OCI-LY1 (cell line): ENCODE results near the gene SPCS2.

Source experiments
- H2AFZ ChIP-seq: fragments of 200-600 bp; sonication (generic), shearing (Covaris generic); 2 replicates; pipeline ENCODE4 v1.6.0; 2014; ENCODE audit warnings: antibody characterized with exemption, mild to moderate bottlenecking, low read length
- H3F3A ChIP-seq: fragments of 200-600 bp; sonication (generic), shearing (Covaris generic); 2 replicates; pipeline ENCODE4 v1.6.0; 2014; ENCODE audit warnings: mild to moderate bottlenecking, antibody characterized with exemption, low read length, moderate library complexity; ENCODE audit not compliant: insufficient read depth
- H3K27ac ChIP-seq: fragments of 200-600 bp; sonication (generic); 2 replicates; pipeline ENCODE4 v1.5.1; 2014; ENCODE audit warnings: low read length, mixed run types, mild to moderate bottlenecking, low read depth; ENCODE audit not compliant: poor library complexity, severe bottlenecking
- H3K27me3 ChIP-seq: fragments of 200-600 bp; sonication (generic); 2 replicates; pipeline ENCODE4 v1.6.0; 2014; ENCODE audit warnings: antibody characterized with exemption, mild to moderate bottlenecking, low read length, moderate library complexity; ENCODE audit not compliant: insufficient read depth
- H3K36me3 ChIP-seq: fragments of 200-600 bp; sonication (generic); 2 replicates; pipeline ENCODE4 v1.6.1; 2014; ENCODE audit warnings: mild to moderate bottlenecking, antibody characterized with exemption, low read length, moderate library complexity, mixed read lengths; ENCODE audit not compliant: insufficient read depth
- H3K4me1 ChIP-seq: fragments of 200-600 bp; sonication (generic); 2 replicates; pipeline ENCODE4 v1.5.1; 2014; ENCODE audit warnings: mild to moderate bottlenecking, low read length, moderate library complexity; ENCODE audit not compliant: insufficient read depth, severe bottlenecking
- H3K4me2 ChIP-seq: fragments of 200-600 bp; sonication (generic), shearing (Covaris generic); 2 replicates; pipeline ENCODE4 v1.6.1; 2014; ENCODE audit warnings: low read length
- H3K4me3 ChIP-seq: fragments of 200-600 bp; sonication (generic); 2 replicates; pipeline ENCODE4 v1.5.1; 2014; ENCODE audit warnings: low read length, low read depth, mild to moderate bottlenecking, mixed read lengths; ENCODE audit not compliant: poor library complexity, severe bottlenecking
- H3K79me2 ChIP-seq: fragments of 200-600 bp; shearing (Covaris generic); 2 replicates; pipeline ENCODE4 v1.6.1; 2016; ENCODE audit warnings: mixed run types, low read length, mixed read lengths; ENCODE audit not compliant: insufficient read depth
- H3K9ac ChIP-seq: fragments of 200-600 bp; sonication (generic), shearing (Covaris generic); 2 replicates; pipeline ENCODE4 v1.6.1; 2014; ENCODE audit warnings: mild to moderate bottlenecking, low read length, mixed read lengths
- H3K9me2 ChIP-seq: fragments of 200-600 bp; sonication (generic), shearing (Covaris generic); 2 replicates; pipeline ENCODE4 v1.6.1; 2014; ENCODE audit warnings: low read depth, mild to moderate bottlenecking, low read length, mixed read lengths
- H3K9me3 ChIP-seq: fragments of 200-600 bp; shearing (Covaris generic); 2 replicates; pipeline ENCODE4 v1.6.1; 2014; ENCODE audit warnings: low read length, mixed read lengths
- H4K20me1 ChIP-seq: fragments of 200-600 bp; sonication (generic), shearing (Covaris generic); 2 replicates; pipeline ENCODE4 v1.6.0; 2016; ENCODE audit warnings: mild to moderate bottlenecking, low read length; ENCODE audit not compliant: insufficient read depth
- CTCF ChIP-seq: fragments of 200-600 bp; sonication (generic), shearing (Covaris generic); IDR thresholded peaks from 2 replicates; pipeline ENCODE4 v1.5.1; 2017; ENCODE audit warnings: mild to moderate bottlenecking, antibody characterized with exemption, low read length, moderate library complexity, mixed read lengths
- EZH2 ChIP-seq: fragments of 200-600 bp; sonication (generic), shearing (Covaris generic); IDR thresholded peaks from 2 replicates; pipeline ENCODE4 v1.8.0; 2017; ENCODE audit warnings: borderline replicate concordance, mixed run types, mild to moderate bottlenecking, antibody characterized with exemption, low read length, moderate library complexity, mixed read lengths

The SPCS2 gene

GRCh38 chr11:75028321-75028720 lies 79.3 kb downstream of the SPCS2 start:
- H3F3A ChIP-seq, result no peaks in the 10 kb centered on the region
- H3K4me2 ChIP-seq, result no peak overlapping the region
- H4K20me1 ChIP-seq, result no peaks in the 10 kb centered on the region
- no peaks in the 10 kb centered on the region for H3K4me1 ChIP-seq
- H3K36me3 ChIP-seq, result no peaks in the 10 kb centered on the region
- no peaks in the 10 kb centered on the region for H3K9me3 ChIP-seq
- H3K27me3 ChIP-seq, result no peaks in the 10 kb centered on the region
- no peak overlapping the region for H3K4me3 ChIP-seq
- no peak overlapping the region for H3K9ac ChIP-seq
- no peaks in the 10 kb centered on the region for H3K79me2 ChIP-seq
- H3K9me2 ChIP-seq, result no peaks in the 10 kb centered on the region
- no peak overlapping the region for H3K27ac ChIP-seq
- TF ChIP-seq CTCF, result no peak
- TF ChIP-seq EZH2, result no peak
- H2AFZ ChIP-seq, result no peak overlapping the region
